IMR-90 (cell line): ENCODE measurements around the gene CLEC7A. TPM values are rescaled to one million over a fixed set of nuclear protein-coding genes. Genes with fewer than 3 reads are reported as not detected.

Experiments
- ATAC-seq: fragments of 200-7000 bp; cut with Tn5 transposase; 2 replicates; pipeline ENCODE4 v1.9.1; 2020; ENCODE audit warnings: low read depth, mild to moderate bottlenecking, moderate library complexity
- BruUV-seq: library from RNA; stranded (reverse); fragments of 400-500 nt; replicated peaks from 2 replicates; lab custom pipeline; 2021; lab: Mats Ljungman, UMichigan
- CTCF ChIA-PET: fragments of 300-600 bp; formaldehyde crosslinking; extraction: SDS; loops from one replicate; lab custom pipeline; 2021; ENCODE audit warnings: antibody characterized with exemption; lab: Yijun Ruan, JAX
- POLR2A ChIA-PET: fragments of 300-600 bp; sonication (Branson Sonifier 250); formaldehyde crosslinking; loops from one replicate; lab custom pipeline; 2022; ENCODE audit warnings: antibody characterized with exemption; ENCODE audit not compliant: unreplicated experiment; lab: Charles Lee
- DNase-seq: peaks from one replicate; pipeline ENCODE4 v3.0.0; 2013
- H2AFZ ChIP-seq: replicated peaks from 2 replicates; pipeline ENCODE3; 2013; ENCODE audit warnings: low read length, mild to moderate bottlenecking; ENCODE audit not compliant: poor library complexity
- H2AK5ac ChIP-seq: 2 replicates; pipeline ENCODE4 v1.6.1; 2013; ENCODE audit warnings: low read depth, low read length, inconsistent platforms
- H2AK9ac ChIP-seq: replicated peaks from 2 replicates; pipeline ENCODE3; 2013; ENCODE audit warnings: mild to moderate bottlenecking, low read depth, low read length, moderate library complexity; ENCODE audit not compliant: poor library complexity
- H2BK120ac ChIP-seq: 2 replicates; pipeline ENCODE4 v1.6.1; 2013; ENCODE audit warnings: low read depth, low read length, inconsistent platforms
- H2BK15ac ChIP-seq: 3 replicates; pipeline ENCODE4 v1.6.1; 2013; ENCODE audit warnings: low read depth, low read length, inconsistent platforms
- H2BK20ac ChIP-seq: 2 replicates; pipeline ENCODE4 v1.6.1; 2013; ENCODE audit warnings: low read depth, mild to moderate bottlenecking, inconsistent platforms, low read length, moderate library complexity
- H2BK5ac ChIP-seq: 2 replicates; pipeline ENCODE4 v1.6.1; 2013; ENCODE audit warnings: mild to moderate bottlenecking, low read depth, low read length, inconsistent platforms; ENCODE audit not compliant: poor library complexity, severe bottlenecking
- H3K14ac ChIP-seq: replicated peaks from 2 replicates; pipeline ENCODE4 v1.6.1; 2013; ENCODE audit warnings: low read depth, low read length, inconsistent platforms
- H3K18ac ChIP-seq: 2 replicates; pipeline ENCODE4 v1.6.1; 2013; ENCODE audit warnings: low read depth, low read length, control low read depth
- H3K23ac ChIP-seq: 2 replicates; pipeline ENCODE4 v1.6.1; 2013; ENCODE audit warnings: low read depth, low read length, inconsistent platforms
- H3K27ac ChIP-seq: 2 replicates; pipeline ENCODE4 v1.5.1; 2013; ENCODE audit warnings: mild to moderate bottlenecking, control low read depth, low read length; ENCODE audit not compliant: insufficient read depth
- H3K27me3 ChIP-seq: 2 replicates; pipeline ENCODE4 v1.6.1; 2013; ENCODE audit warnings: low read length; ENCODE audit not compliant: control insufficient read depth, insufficient read depth
- H3K36me3 ChIP-seq: 2 replicates; pipeline ENCODE4 v1.6.1; 2013; ENCODE audit warnings: low read length, mixed read lengths; ENCODE audit not compliant: control insufficient read depth, insufficient read depth
- H3K4ac ChIP-seq: 2 replicates; pipeline ENCODE4 v1.6.1; 2013; ENCODE audit warnings: low read depth, low read length, inconsistent platforms
- H3K4me1 ChIP-seq: 2 replicates; pipeline ENCODE4 v1.6.1; 2013; ENCODE audit warnings: low read length, mixed read lengths; ENCODE audit not compliant: control insufficient read depth, insufficient read depth
- H3K4me2 ChIP-seq: 2 replicates; pipeline ENCODE4 v1.6.1; 2013; ENCODE audit warnings: low read depth, mild to moderate bottlenecking, control low read depth, low read length, moderate library complexity
- H3K4me3 ChIP-seq: 2 replicates; pipeline ENCODE4 v1.5.1; 2013; ENCODE audit warnings: low read depth, mild to moderate bottlenecking, control low read depth, low read length, moderate library complexity; ENCODE audit not compliant: insufficient read depth
- H3K56ac ChIP-seq: 2 replicates; pipeline ENCODE4 v1.6.1; 2013; ENCODE audit warnings: low read length, inconsistent platforms; ENCODE audit not compliant: insufficient read depth; ENCODE audit errors: extremely low read depth
- H3K79me1 ChIP-seq, 2 experiments: 2 replicates each; pipeline ENCODE4 v1.6.1; 2013; ENCODE audit warnings: low read length in 2 of 2, inconsistent platforms in 1 of 2, low read depth in 1 of 2
- H3K9ac ChIP-seq: 2 replicates; pipeline ENCODE4 v1.6.1; 2013; ENCODE audit warnings: low read depth, low read length, control low read depth
- H3K9me1 ChIP-seq: 2 replicates; pipeline ENCODE4 v1.6.1; 2013; ENCODE audit warnings: low read length, inconsistent platforms; ENCODE audit not compliant: insufficient read depth
- H3K9me3 ChIP-seq: 2 replicates; pipeline ENCODE4 v1.6.1; 2013; ENCODE audit warnings: low read length; ENCODE audit not compliant: control insufficient read depth, insufficient read depth
- H4K20me1 ChIP-seq: 2 replicates; pipeline ENCODE4 v1.6.1; 2013; ENCODE audit warnings: low read length, inconsistent platforms; ENCODE audit not compliant: insufficient read depth
- H4K5ac ChIP-seq: 2 replicates; pipeline ENCODE4 v1.6.1; 2013; ENCODE audit warnings: mild to moderate bottlenecking, low read depth, low read length, control low read depth
- H4K8ac ChIP-seq, 2 experiments: 2 replicates each; pipeline ENCODE4 v1.6.1; 2013; ENCODE audit warnings: low read depth in 2 of 2, low read length in 2 of 2, control low read depth in 1 of 2, inconsistent platforms in 1 of 2
- H4K91ac ChIP-seq: 2 replicates; pipeline ENCODE4 v1.6.1; 2013; ENCODE audit warnings: low read depth, low read length, inconsistent platforms; ENCODE audit not compliant: insufficient read depth
- FOS ChIP-seq: fragments of 150-350 bp; IDR thresholded peaks from 2 replicates; pipeline ENCODE4 v1.6.1; 2016; ENCODE audit warnings: low read depth, low read length
- RAD21 ChIP-seq: IDR thresholded peaks from 2 replicates; pipeline ENCODE4 v1.6.1; 2012; ENCODE audit warnings: low read length, improper control_type of control experiment
- RCOR1 ChIP-seq: IDR thresholded peaks from 2 replicates; pipeline ENCODE4 v1.6.1; 2012; ENCODE audit warnings: mild to moderate bottlenecking, low read length, improper control_type of control experiment; ENCODE audit not compliant: insufficient replicate concordance
- SMC3 ChIP-seq: fragments of 150-350 bp; IDR thresholded peaks from 2 replicates; pipeline ENCODE4 v1.6.1; 2016; ENCODE audit warnings: low read depth, mild to moderate bottlenecking, antibody characterized with exemption, low read length, moderate library complexity
- USF2 ChIP-seq: fragments of 150-350 bp; IDR thresholded peaks from 2 replicates; pipeline ENCODE4 v1.6.1; 2017; ENCODE audit warnings: mild to moderate bottlenecking, antibody characterized with exemption, low read length, low read depth
- WGBS, 2 experiments: methylation state at CpG; one replicate each; pipeline versions ENCODE4 v1.1.5 to v1.1.7; 2013; ENCODE audit warnings: missing lambda C conversion rate in 2 of 2; ENCODE audit not compliant: insufficient read length in 1 of 2; ENCODE audit errors: extremely low coverage in 2 of 2; 5-methylcytosine and 5-hydroxymethylcytosine counted together
- dilution Hi-C: fragments of 300-500 bp; cut with HindIII; formaldehyde crosslinking; loops from one replicate; pipeline ENCODE4 v1.14.3; 2018; ENCODE audit warnings: low sequenced_read_pairs; ENCODE audit not compliant: unreplicated experiment
- in situ Hi-C: fragments of 300-500 bp; cut with MboI; formaldehyde crosslinking; loops from 3 replicates; pipeline ENCODE4 v1.14.3; 2019; ENCODE audit warnings: low sequenced_read_pairs, inconsistent platforms, mixed read lengths
- intact Hi-C: fragments of 100-400 bp; cut with micrococcal nuclease; formaldehyde crosslinking; loops from 2 replicates; pipeline ENCODE4 v1.10.0; 2022
- polyA plus RNA-seq, 3 experiments: library from polyadenylated mRNA; depleted of rRNA; stranded (reverse); fragments of >200 nt; gene quantifications; 2 replicates each; pipeline ENCODE4 v1.2.3, GENCODE V29; 2012; ENCODE audit warnings: low replicate concordance in 1 of 3
- total RNA-seq: library from RNA; depleted of rRNA; stranded (reverse); fragments of >200 nt; gene quantifications from 2 replicates; pipeline ENCODE4 v1.2.3, GENCODE V29; 2012

The CLEC7A gene
- total and polyA plus RNA-seq, 2 of the 4 experiments (the other 2 are of a cell fraction) = not detected

DNA sequence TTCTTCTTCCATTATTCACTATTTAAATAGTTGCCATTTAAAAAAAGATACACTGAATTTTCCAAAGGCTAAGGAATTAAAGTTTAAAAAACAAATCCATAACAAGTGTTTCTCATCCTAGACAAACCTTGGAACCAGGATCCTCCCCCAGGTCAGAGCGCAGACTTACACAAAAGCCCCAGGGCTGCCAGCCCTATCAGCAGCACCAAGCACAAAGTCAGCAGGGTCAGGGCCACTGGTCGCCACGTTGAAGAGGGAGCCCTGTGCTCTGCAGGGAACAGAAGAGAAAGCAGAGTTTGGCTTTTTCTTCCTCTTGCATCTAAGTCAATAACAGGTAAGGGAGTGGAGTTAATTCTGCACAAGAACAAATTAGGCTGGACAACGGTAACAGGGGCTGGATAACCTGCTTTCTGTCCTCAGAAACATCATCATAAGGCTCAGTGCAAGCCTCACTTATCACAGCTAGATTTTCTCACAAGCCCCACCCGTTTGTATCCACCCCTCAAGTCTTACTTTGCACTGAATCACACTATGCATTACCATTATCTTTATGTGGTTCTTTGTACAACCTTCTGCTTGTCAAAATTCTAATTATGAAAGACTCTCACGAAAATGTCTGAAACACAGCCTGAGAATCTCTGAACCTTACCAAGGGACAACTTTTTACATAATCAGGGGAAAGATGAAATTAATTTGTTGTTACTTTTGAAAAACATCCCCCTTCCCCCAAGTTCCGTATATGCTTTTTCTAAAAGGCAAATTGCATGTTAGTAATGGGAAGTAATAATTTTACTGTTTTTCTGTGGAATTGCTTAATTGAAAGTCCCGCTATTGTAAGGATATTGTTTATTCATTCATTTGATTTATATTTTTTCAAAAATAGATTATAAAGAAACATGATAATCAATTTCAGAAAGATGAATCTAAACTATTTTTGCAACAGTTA, 40.8 kb downstream of the CLEC7A start:
- dilution Hi-C loops = no loop called here
- POLR2A ChIA-PET = no interaction called here

More for the DNA sequence above, 40.8 kb downstream of the CLEC7A start:
- Histone ChIP-seq H3K14ac (no peak overlapping the region), H3K9me3 (no peaks in the 10 kb centered on the region; the same call in 1 of the 2 replicates), H3K79me1 (no peaks in the 10 kb centered on the region), H3K4me1 (no peaks in the 10 kb centered on the region), H4K20me1 (no peaks in the 10 kb centered on the region), H4K8ac (no peak overlapping the region), H4K5ac (no peak overlapping the region), H2AK9ac (no peak overlapping the region), H4K91ac (no peak overlapping the region), H2AFZ (no peak overlapping the region), H2BK20ac (no peak overlapping the region), H2BK5ac (no peak overlapping the region), H2AK5ac (no peak overlapping the region), H3K4me2 (no peak overlapping the region), H3K9me1 (no peaks in the 10 kb centered on the region), H2BK120ac (no peak overlapping the region), H3K4me3 (no peak overlapping the region), H3K56ac (no peak overlapping the region), H2BK15ac (no peak overlapping the region), H3K27ac (no peak overlapping the region), H3K4ac (no peak overlapping the region), H3K27me3 (no peaks in the 10 kb centered on the region), H3K36me3 (no peaks in the 10 kb centered on the region), H3K23ac (no peak overlapping the region), H3K9ac (no peak overlapping the region), H3K18ac (no peak overlapping the region)
- in situ Hi-C loops (no loop called here), intact Hi-C loops (no loop called here)
- BruUV-seq = no TSS peak
- DNase-seq = no peak
- TF ChIP-seq USF2 = no peak
- TF ChIP-seq RAD21 = no peak
- TF ChIP-seq FOS = no peak
- no peak for TF ChIP-seq RCOR1
- TF ChIP-seq SMC3 = no peak
- no peak; the same call in 1 of the 2 replicates for ATAC-seq
- CTCF ChIA-PET = no interaction called here
- no CpG with 5 or more reads among the region's 8 CpGs for WGBS, 2 experiments
